Loucy (cell line): ENCODE data around the gene ARID2.

Experiments
- H2AFZ ChIP-seq: fragments of 200-600 bp; sonication (generic); 2 replicates; pipeline ENCODE4 v1.6.0; 2016; ENCODE audit warnings: antibody characterized with exemption, mild to moderate bottlenecking, low read length, moderate library complexity
- H3F3A ChIP-seq: fragments of 200-600 bp; 2 replicates; pipeline ENCODE4 v1.6.0; 2016; ENCODE audit warnings: antibody characterized with exemption, low read depth, mild to moderate bottlenecking
- H3K27me3 ChIP-seq: fragments of 200-600 bp; sonication (generic); 2 replicates; pipeline ENCODE4 v1.6.1; 2014; ENCODE audit warnings: low read length, mild to moderate bottlenecking; ENCODE audit not compliant: insufficient read depth, poor library complexity, severe bottlenecking
- H3K36me3 ChIP-seq: fragments of 200-600 bp; sonication (generic); 2 replicates; pipeline ENCODE4 v1.6.1; 2016; ENCODE audit warnings: low read length; ENCODE audit not compliant: insufficient read depth
- H3K4me1 ChIP-seq: fragments of 200-600 bp; sonication (generic); 2 replicates; pipeline ENCODE4 v1.5.1; 2014; ENCODE audit warnings: low read length, mild to moderate bottlenecking; ENCODE audit not compliant: insufficient read depth, poor library complexity, severe bottlenecking
- H3K4me2 ChIP-seq: fragments of 200-600 bp; sonication (generic); 2 replicates; pipeline ENCODE4 v1.6.0; 2014; ENCODE audit warnings: antibody characterized with exemption, low read length, low read depth, mild to moderate bottlenecking; ENCODE audit not compliant: poor library complexity, severe bottlenecking
- H3K4me3 ChIP-seq: fragments of 200-600 bp; sonication (generic); 2 replicates; pipeline ENCODE4 v1.5.1; 2014; ENCODE audit warnings: low read length, mild to moderate bottlenecking, mixed read lengths; ENCODE audit not compliant: poor library complexity, severe bottlenecking
- H3K79me2 ChIP-seq: fragments of 200-600 bp; sonication (generic); 2 replicates; pipeline ENCODE4 v1.6.1; 2014; ENCODE audit warnings: low read length; ENCODE audit not compliant: insufficient read depth
- H3K9ac ChIP-seq: fragments of 200-600 bp; sonication (generic); 2 replicates; pipeline ENCODE4 v1.6.0; 2014; ENCODE audit warnings: mild to moderate bottlenecking, low read depth, low read length, moderate library complexity; ENCODE audit not compliant: poor library complexity, severe bottlenecking
- H3K9me2 ChIP-seq: fragments of 200-600 bp; sonication (generic); replicated peaks from 2 replicates; pipeline ENCODE4 v1.6.1; 2016; ENCODE audit warnings: low read depth, low read length, mixed read lengths
- H3K9me3 ChIP-seq: fragments of 200-600 bp; sonication (generic); 2 replicates; pipeline ENCODE4 v1.6.1; 2014; ENCODE audit warnings: mild to moderate bottlenecking, antibody characterized with exemption, low read length, low read depth; ENCODE audit not compliant: insufficient read depth
- H4K20me1 ChIP-seq: fragments of 200-600 bp; sonication (generic); 2 replicates; pipeline ENCODE4 v1.6.0; 2014; ENCODE audit warnings: antibody characterized with exemption, low read length, mild to moderate bottlenecking; ENCODE audit not compliant: insufficient read depth, poor library complexity, severe bottlenecking
- EZH2phosphoT487 ChIP-seq: fragments of 200-600 bp; IDR thresholded peaks from 2 replicates; pipeline ENCODE4 v1.6.1; 2018; ENCODE audit warnings: antibody characterized with exemption, mild to moderate bottlenecking, moderate library complexity, borderline replicate concordance
- TF ChIP-seq, protein P1 (sequence below): fragments of 200-600 bp; sonication (generic); conservative IDR thresholded peaks from 2 replicates; pipeline ENCODE4 v1.5.1; 2014; ENCODE audit warnings: mild to moderate bottlenecking, antibody characterized with exemption, low read length

ARID2 gene

GRCh38 chr12:45726603-45727300, 2.8 kb upstream of the ARID2 start:
- H3K79me2 ChIP-seq = peaks cover 69% of the 10 kb centered on the region
- peaks cover 5% of the 10 kb centered on the region for H3K27me3 ChIP-seq
- H4K20me1 ChIP-seq = peaks cover 51% of the 10 kb centered on the region
- H2AFZ ChIP-seq = peak overlapping the region; percentile 78
- H3F3A ChIP-seq = peaks cover 12% of the 10 kb centered on the region
- H3K36me3 ChIP-seq = no peaks in the 10 kb centered on the region
- peak overlapping the region; percentile 98 for H3K9ac ChIP-seq
- H3K4me2 ChIP-seq = peak overlapping the region; percentile 82
- H3K4me3 ChIP-seq = peak overlapping the region; percentile 84
- TF ChIP-seq EZH2phosphoT487 = no peak
- TF ChIP-seq, protein P1, sequence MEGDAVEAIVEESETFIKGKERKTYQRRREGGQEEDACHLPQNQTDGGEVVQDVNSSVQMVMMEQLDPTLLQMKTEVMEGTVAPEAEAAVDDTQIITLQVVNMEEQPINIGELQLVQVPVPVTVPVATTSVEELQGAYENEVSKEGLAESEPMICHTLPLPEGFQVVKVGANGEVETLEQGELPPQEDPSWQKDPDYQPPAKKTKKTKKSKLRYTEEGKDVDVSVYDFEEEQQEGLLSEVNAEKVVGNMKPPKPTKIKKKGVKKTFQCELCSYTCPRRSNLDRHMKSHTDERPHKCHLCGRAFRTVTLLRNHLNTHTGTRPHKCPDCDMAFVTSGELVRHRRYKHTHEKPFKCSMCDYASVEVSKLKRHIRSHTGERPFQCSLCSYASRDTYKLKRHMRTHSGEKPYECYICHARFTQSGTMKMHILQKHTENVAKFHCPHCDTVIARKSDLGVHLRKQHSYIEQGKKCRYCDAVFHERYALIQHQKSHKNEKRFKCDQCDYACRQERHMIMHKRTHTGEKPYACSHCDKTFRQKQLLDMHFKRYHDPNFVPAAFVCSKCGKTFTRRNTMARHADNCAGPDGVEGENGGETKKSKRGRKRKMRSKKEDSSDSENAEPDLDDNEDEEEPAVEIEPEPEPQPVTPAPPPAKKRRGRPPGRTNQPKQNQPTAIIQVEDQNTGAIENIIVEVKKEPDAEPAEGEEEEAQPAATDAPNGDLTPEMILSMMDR = no peak
- H3K9me3 ChIP-seq = no peaks in the 10 kb centered on the region
- H3K4me1 ChIP-seq = peaks cover 49% of the 10 kb centered on the region
- H3K9me2 ChIP-seq = no peaks in the 10 kb centered on the region

DNA sequence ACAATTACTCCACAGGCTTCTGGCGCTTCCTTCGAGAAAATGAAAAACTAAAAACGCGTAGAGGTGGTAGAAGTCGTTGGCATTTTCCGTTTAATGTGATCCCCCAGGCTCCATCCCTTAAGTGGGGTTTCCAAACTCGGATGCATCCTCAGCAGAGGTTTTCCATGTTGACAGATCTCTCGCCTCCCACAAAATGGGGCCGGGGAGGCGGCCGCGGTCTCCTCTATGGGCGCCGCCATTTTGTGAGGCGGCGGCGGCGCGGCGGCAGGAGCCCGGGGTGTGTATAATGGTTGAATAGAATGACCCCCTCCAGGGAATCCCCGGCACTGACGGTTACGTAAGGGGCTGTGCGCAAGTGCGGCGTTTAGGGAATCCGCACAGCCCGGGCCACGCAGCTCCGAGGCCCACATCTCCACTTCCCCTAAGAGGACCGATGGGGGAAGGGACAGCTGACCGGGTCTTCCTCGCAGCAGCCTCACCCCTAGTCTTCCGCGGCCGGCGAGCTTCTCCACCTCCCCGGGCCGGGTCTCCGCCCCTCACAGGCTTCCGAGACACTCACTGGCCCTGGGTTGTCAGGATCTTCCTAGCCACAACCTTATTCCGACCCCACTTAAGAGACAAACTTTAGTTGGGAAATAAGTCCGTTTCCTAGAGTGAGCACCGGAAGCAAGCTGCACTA, 2.1 kb upstream of the ARID2 start:
- Histone ChIP-seq H3K27me3 (peaks cover 5% of the 10 kb centered on the region), H3K4me1 (peaks cover 46% of the 10 kb centered on the region), H2AFZ (peak overlapping the region; percentile 79), H3K4me2 (peak overlapping the region; percentile 82), H3K9ac (peak overlapping the region; percentile 98), H3K9me2 (no peaks in the 10 kb centered on the region), H3K79me2 (peaks cover 69% of the 10 kb centered on the region), H3K9me3 (no peaks in the 10 kb centered on the region), H3K4me3 (peak overlapping the region; percentile 84), H4K20me1 (peaks cover 51% of the 10 kb centered on the region), H3F3A (peaks cover 12% of the 10 kb centered on the region), H3K36me3 (no peaks in the 10 kb centered on the region)
- TF ChIP-seq, protein P1 = no peak
- no peak for TF ChIP-seq EZH2phosphoT487

DNA sequence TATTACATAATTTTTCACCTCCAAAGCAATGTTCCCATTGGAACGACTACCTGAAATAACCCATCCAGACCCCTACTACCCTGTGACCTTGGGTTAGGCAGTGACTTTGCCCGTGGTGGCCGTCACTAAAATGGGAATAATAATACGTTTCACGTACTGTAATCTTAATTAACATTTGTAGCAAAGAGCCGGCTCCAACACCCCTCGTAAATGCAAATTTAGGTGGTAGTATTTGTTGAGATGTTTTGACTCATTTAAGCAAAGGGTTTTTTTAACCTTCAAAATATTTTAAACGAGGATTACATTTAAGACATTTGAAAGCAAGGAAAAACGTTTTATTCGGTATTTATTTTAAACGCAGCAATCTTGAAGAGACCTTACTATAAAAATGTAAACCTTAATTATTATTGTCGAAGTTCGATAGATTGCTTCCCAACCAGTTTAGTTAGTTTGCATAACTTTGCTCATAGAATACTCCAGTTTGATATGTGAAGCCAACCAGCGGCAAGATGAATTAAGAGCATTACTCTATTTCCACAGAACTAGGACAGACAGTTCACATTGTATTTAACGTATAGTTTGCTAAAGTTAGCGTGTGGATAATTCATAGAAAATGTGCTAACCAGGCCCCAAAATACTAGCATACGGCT, 1.4 kb upstream of the ARID2 start:
- TF ChIP-seq, protein P1 = no peak
- TF ChIP-seq EZH2phosphoT487 = no peak
- peaks cover 51% of the 10 kb centered on the region for H4K20me1 ChIP-seq
- peak overlapping the region; percentile 79 for H2AFZ ChIP-seq

More for the DNA sequence above, 1.4 kb upstream of the ARID2 start:
- Histone ChIP-seq H3K79me2 (peaks cover 69% of the 10 kb centered on the region), H3K9ac (peak overlapping the region; percentile 98), H3K4me3 (peak overlapping the region; percentile 84), H3F3A (peaks cover 12% of the 10 kb centered on the region), H3K9me3 (no peaks in the 10 kb centered on the region), H3K27me3 (peaks cover 5% of the 10 kb centered on the region), H3K4me2 (peak overlapping the region; percentile 82), H3K9me2 (no peaks in the 10 kb centered on the region), H3K4me1 (peaks cover 46% of the 10 kb centered on the region), H3K36me3 (no peaks in the 10 kb centered on the region)
